GM12874 (cell line): Measurements from ENCODE around the gene CHRNB4.

Source experiments
- CTCF ChIP-seq: IDR thresholded peaks from 2 replicates; pipeline ENCODE4 v1.5.1; 2011; ENCODE audit warnings: low read depth, mild to moderate bottlenecking, control low read depth, low read length, moderate library complexity; ENCODE audit not compliant: insufficient read depth

CHRNB4 gene

GRCh38 chr15:78641102-78641748 is at the start of gene CHRNB4:
Gene CHRNB4 (minus strand): TSS chr15:78641210. CDS start chr15:78641133, 77 bp downstream.
- TF ChIP-seq CTCF = no peak

- no peak for TF ChIP-seq CTCF
Observed at GRCh38 chr15:78689626-78690025, 48.6 kb upstream of the CHRNB4 start.

- no peak for TF ChIP-seq CTCF
Observed at GRCh38 chr15:78685925-78686324, 44.9 kb upstream of the CHRNB4 start.

- TF ChIP-seq CTCF = no peak
Observed at GRCh38 chr15:78685159-78685921, 44.3 kb upstream of the CHRNB4 start.

- TF ChIP-seq CTCF = no peak
Observed at GRCh38 chr15:78684657-78685056, 43.6 kb upstream of the CHRNB4 start.

- no peak for TF ChIP-seq CTCF
Observed at GRCh38 chr15:78682693-78683410, 41.8 kb upstream of the CHRNB4 start.

- no peak for TF ChIP-seq CTCF
Observed at GRCh38 chr15:78682004-78682651, 41.1 kb upstream of the CHRNB4 start.
